OCI-LY3 (cell line): ENCODE results near the gene METTL2A.
"Not testable (repeated sequence)": the region's sequence is repeated elsewhere in the genome, so short reads cannot be mapped to it uniquely, and the experiment has no call there.

Experiments
- H2AFZ ChIP-seq: fragments of 200-600, 300-600 bp; shearing (Covaris generic); 2 replicates; pipeline ENCODE4 v1.6.0; 2014; ENCODE audit warnings: antibody characterized with exemption, low read depth, low read length
- H3K27ac ChIP-seq: fragments of 200-600, 300-600 bp; sonication (generic); 2 replicates; pipeline ENCODE4 v1.5.1; 2014; ENCODE audit warnings: mild to moderate bottlenecking, low read length, moderate library complexity, mixed read lengths
- H3K27me3 ChIP-seq: fragments of 200-600, 300-600 bp; sonication (generic); 2 replicates; pipeline ENCODE4 v1.6.1; 2014; ENCODE audit warnings: low read depth, low read length, mixed read lengths
- H3K36me3 ChIP-seq: fragments of 200-600, 300-600 bp; sonication (generic); replicated peaks from 2 replicates; pipeline ENCODE3; 2014; ENCODE audit warnings: low read depth, low read length, mixed read lengths
- H3K4me1 ChIP-seq: fragments of 300-600, 200-600 bp; sonication (generic); 2 replicates; pipeline ENCODE4 v1.6.1; 2014; ENCODE audit warnings: low read length, mixed read lengths
- H3K4me2 ChIP-seq: fragments of 200-600, 300-600 bp; sonication (generic); 2 replicates; pipeline ENCODE4 v1.6.1; 2014; ENCODE audit warnings: low read length, mixed read lengths
- H3K4me3 ChIP-seq: fragments of 300-600, 200-600 bp; sonication (generic); 2 replicates; pipeline ENCODE4 v1.5.1; 2014; ENCODE audit warnings: antibody characterized with exemption, mild to moderate bottlenecking, low read length, moderate library complexity
- H3K79me2 ChIP-seq: fragments of 300-600, 200-600 bp; shearing (Covaris generic); 2 replicates; pipeline ENCODE4 v1.6.1; 2014; ENCODE audit warnings: mild to moderate bottlenecking, low read length, mixed read lengths
- H3K9ac ChIP-seq: fragments of 300-600, 200-600 bp; shearing (Covaris generic); 2 replicates; pipeline ENCODE4 v1.6.0; 2014; ENCODE audit warnings: mild to moderate bottlenecking, low read length, moderate library complexity
- H3K9me3 ChIP-seq: fragments of 200-600, 300-600 bp; shearing (Covaris generic); 2 replicates; pipeline ENCODE4 v1.6.1; 2014; ENCODE audit warnings: low read length, mixed read lengths; ENCODE audit not compliant: insufficient read depth
- H4K20me1 ChIP-seq: fragments of 200-600, 300-600 bp; sonication (generic); 2 replicates; pipeline ENCODE4 v1.6.1; 2016; ENCODE audit warnings: low read length, mixed read lengths; ENCODE audit not compliant: insufficient read depth
- EZH2phosphoT487 ChIP-seq: fragments of 200-600 bp; shearing (Covaris generic); IDR thresholded peaks from 2 replicates; pipeline ENCODE4 v1.6.1; 2018; ENCODE audit warnings: antibody characterized with exemption, mixed run types, low read depth
- TF ChIP-seq, protein P1 (sequence below): fragments of 200-600, 300-600 bp; sonication (generic); IDR thresholded peaks from 2 replicates; pipeline ENCODE4 v1.5.1; 2014; ENCODE audit warnings: antibody characterized with exemption, low read length, low read depth

METTL2A gene, protein sequence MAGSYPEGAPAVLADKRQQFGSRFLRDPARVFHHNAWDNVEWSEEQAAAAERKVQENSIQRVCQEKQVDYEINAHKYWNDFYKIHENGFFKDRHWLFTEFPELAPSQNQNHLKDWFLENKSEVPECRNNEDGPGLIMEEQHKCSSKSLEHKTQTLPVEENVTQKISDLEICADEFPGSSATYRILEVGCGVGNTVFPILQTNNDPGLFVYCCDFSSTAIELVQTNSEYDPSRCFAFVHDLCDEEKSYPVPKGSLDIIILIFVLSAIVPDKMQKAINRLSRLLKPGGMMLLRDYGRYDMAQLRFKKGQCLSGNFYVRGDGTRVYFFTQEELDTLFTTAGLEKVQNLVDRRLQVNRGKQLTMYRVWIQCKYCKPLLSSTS

DNA sequence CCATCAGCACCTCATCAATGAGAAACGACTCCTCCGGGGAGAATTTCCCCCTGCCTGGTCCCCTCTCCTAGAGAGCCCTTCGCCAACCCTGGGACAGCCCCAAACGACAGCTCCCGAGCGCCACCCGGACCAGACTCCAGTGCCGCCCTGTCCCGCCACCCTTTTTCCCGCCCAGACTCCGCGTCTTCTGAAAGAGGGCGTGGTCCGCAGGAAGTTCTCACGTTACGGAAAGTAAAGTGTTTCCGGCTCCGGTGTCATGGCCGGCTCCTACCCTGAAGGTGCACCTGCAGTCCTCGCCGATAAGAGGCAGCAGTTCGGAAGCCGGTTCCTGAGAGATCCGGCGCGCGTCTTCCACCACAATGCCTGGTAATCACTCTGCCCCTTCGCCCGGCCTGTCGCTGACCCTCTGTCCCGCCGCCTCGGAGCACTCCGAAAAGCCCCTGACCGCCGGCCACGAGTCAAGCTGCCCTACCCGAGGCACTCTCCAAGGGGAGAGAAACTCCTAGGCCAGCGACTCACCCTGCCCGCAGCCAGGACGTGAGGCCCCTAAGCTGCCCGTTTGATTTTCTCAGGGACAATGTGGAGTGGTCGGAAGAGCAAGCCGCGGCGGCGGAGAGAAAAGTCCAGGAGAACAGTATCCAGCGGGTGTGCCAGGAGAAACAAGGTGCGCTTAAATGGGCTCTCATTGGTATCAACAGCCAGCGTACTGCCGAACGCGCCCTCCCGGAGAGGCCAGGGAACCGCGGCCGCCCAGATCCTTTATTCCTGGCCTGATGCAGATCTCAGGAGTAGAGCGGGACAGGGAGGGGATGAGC lies at the start of gene METTL2A:
TSS of gene METTL2A (plus strand) at position 251 of the 815 bp plus-strand sequence. CDS start at position 257, 6 bp downstream.
- peak within 1 kb of the TSS; percentile 48; the same call in 1 of the 2 replicates for H3K27ac ChIP-seq
- not testable (repeated sequence) for H3K4me1 ChIP-seq, H3K27me3 ChIP-seq, H4K20me1 ChIP-seq, H3K9me3 ChIP-seq, H3K36me3 ChIP-seq
- peak within 1 kb of the TSS; percentile 73 for H2AFZ ChIP-seq
- H3K4me2 ChIP-seq = peak within 1 kb of the TSS; percentile 95
- H3K79me2 ChIP-seq = peaks cover 23% of the 10 kb centered on the region
- peak within 1 kb of the TSS; percentile 82 for H3K9ac ChIP-seq
- TF ChIP-seq, protein P1, sequence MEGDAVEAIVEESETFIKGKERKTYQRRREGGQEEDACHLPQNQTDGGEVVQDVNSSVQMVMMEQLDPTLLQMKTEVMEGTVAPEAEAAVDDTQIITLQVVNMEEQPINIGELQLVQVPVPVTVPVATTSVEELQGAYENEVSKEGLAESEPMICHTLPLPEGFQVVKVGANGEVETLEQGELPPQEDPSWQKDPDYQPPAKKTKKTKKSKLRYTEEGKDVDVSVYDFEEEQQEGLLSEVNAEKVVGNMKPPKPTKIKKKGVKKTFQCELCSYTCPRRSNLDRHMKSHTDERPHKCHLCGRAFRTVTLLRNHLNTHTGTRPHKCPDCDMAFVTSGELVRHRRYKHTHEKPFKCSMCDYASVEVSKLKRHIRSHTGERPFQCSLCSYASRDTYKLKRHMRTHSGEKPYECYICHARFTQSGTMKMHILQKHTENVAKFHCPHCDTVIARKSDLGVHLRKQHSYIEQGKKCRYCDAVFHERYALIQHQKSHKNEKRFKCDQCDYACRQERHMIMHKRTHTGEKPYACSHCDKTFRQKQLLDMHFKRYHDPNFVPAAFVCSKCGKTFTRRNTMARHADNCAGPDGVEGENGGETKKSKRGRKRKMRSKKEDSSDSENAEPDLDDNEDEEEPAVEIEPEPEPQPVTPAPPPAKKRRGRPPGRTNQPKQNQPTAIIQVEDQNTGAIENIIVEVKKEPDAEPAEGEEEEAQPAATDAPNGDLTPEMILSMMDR = 0 out of 2 replicates have a peak, but pooled peaks have one; percentile 9
- H3K4me3 ChIP-seq = peak within 1 kb of the TSS; percentile 96

DNA sequence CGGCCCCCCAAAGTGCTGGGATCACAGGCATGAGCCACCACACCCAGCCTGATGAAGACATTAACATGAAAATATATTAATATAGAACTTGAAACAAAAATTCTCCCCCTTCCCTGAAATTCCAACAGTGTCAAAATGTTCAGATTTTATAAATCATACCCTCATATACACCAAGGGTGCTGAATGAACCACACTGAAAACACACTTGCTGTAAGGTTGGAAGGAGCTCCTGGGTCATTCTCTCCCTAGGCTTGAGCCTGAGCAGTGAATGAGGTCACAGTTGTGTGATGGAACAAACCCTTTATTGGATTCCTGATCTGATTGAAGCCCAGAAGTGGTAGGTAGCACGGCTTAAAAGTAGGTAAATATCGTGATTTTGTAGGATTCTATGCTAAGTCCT lies 43.4 kb upstream of the METTL2A start, which contains the start of gene EFCAB3:
TSS of gene EFCAB3 (plus strand) at position 301 of the 400 bp plus-strand sequence. CDS start 2,427 bp downstream, outside the sequence.
- peaks cover 15% of the 10 kb centered on the region for H3K27me3 ChIP-seq
- TF ChIP-seq, protein P1 = no peak
- TF ChIP-seq EZH2phosphoT487 = no peak
- no peak within 1 kb of the TSS for H3K9ac ChIP-seq

DNA sequence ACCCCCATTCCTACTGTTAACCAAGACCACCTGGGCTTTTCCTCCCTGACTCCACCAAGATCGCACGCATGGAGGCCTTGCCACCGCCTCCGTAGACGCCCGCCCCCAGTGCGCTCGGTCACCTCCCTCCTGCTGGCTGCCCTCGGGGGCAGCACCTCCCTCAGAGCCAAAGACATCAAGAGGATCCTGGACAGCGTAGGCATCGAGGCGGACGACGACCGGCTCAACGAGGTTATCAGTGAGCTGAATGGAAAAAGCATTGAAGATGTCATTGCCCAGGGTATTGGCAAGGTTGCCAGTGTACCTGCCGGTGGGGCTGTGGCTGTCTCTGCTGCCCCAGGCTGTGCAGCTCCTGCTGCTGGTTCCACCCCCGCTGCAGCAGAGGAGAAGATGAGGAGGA lies 42.1 kb upstream of the METTL2A start:
- TF ChIP-seq EZH2phosphoT487 = no peak
- TF ChIP-seq, protein P1 = no peak
- Histone ChIP-seq H3K4me1 (no peaks in the 10 kb centered on the region), H3K9ac (no peak overlapping the region), H3K4me2 (no peak overlapping the region), H3K79me2 (no peaks in the 10 kb centered on the region), H3K36me3 (no peaks in the 10 kb centered on the region), H3K27me3 (peaks cover 10% of the 10 kb centered on the region), H3K9me3 (no peaks in the 10 kb centered on the region), H3K4me3 (no peak overlapping the region), H2AFZ (no peak overlapping the region), H3K27ac (no peak overlapping the region), H4K20me1 (no peaks in the 10 kb centered on the region)

More for the DNA sequence above, 43.4 kb upstream of the METTL2A start, which contains the start of gene EFCAB3:
- H3K4me2 ChIP-seq = no peak within 1 kb of the TSS
- H3K4me1 ChIP-seq = no peaks in the 10 kb centered on the region
- H3K27ac ChIP-seq = no peak within 1 kb of the TSS
- H4K20me1 ChIP-seq = no peaks in the 10 kb centered on the region
- H3K9me3 ChIP-seq = no peaks in the 10 kb centered on the region
- H2AFZ ChIP-seq = no peak within 1 kb of the TSS
- no peak within 1 kb of the TSS for H3K4me3 ChIP-seq
- no peaks in the 10 kb centered on the region for H3K36me3 ChIP-seq
- H3K79me2 ChIP-seq = no peaks in the 10 kb centered on the region

DNA sequence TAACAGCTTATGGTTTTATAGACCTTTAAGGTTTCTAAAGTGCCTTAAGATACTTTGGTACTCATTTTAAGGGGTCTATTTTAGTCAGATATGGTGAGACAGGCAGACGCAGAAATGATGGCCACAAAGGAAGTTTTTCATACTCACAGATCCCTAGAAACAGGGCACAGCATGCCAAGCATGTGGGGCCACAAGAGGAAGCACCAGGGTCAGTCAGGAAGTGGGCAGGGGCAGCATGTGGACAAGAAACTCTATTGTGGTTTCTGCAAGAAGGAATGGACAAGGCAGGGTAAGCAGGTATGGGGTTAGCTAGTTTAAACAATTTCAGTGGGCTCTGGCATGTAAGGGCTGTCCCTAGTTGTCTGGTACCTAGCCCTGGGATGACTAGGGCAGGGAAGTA lies 34.8 kb upstream of the METTL2A start:
- H3K27ac ChIP-seq = no peak overlapping the region
- H3K4me3 ChIP-seq = no peak overlapping the region
- H3K9me3 ChIP-seq = no peaks in the 10 kb centered on the region
- H3K79me2 ChIP-seq = no peaks in the 10 kb centered on the region
- no peak for TF ChIP-seq EZH2phosphoT487
- TF ChIP-seq, protein P1 = no peak
- no peak overlapping the region for H3K4me2 ChIP-seq
- H4K20me1 ChIP-seq = no peaks in the 10 kb centered on the region
- no peak overlapping the region for H3K9ac ChIP-seq
- H2AFZ ChIP-seq = no peak overlapping the region
- H3K36me3 ChIP-seq = no peaks in the 10 kb centered on the region
- no peaks in the 10 kb centered on the region for H3K4me1 ChIP-seq
- peaks cover 24% of the 10 kb centered on the region; the same call in 1 of the 2 replicates for H3K27me3 ChIP-seq
